B cell (primary cell): ENCODE results near the gene EPB41L3.

Source experiments
- CTCF ChIP-seq: fragments of 200-600 bp; IDR thresholded peaks from one replicate; pipeline ENCODE4 v1.8.0; 2022; ENCODE audit warnings: antibody characterized with exemption, mild to moderate bottlenecking
- EZH2 ChIP-seq: IDR thresholded peaks from 2 replicates; pipeline ENCODE4 v1.6.1; 2012; ENCODE audit warnings: borderline replicate concordance, low read depth, mild to moderate bottlenecking, moderate library complexity, low read length; ENCODE audit not compliant: insufficient read depth, poor library complexity, severe bottlenecking

GRCh38 chr18:5417342-5417741, 126.5 kb downstream of the EPB41L3 start:
- no peak for TF ChIP-seq CTCF
- no peak for TF ChIP-seq EZH2
